ENCODE data around the gene LRRC4. TPM values are rescaled to one million over a fixed set of nuclear protein-coding genes. Genes with fewer than 3 reads are reported as not detected.

The LRRC4 gene
- polyA plus RNA-seq, 1 experiment: 0.12 TPM

DNA sequence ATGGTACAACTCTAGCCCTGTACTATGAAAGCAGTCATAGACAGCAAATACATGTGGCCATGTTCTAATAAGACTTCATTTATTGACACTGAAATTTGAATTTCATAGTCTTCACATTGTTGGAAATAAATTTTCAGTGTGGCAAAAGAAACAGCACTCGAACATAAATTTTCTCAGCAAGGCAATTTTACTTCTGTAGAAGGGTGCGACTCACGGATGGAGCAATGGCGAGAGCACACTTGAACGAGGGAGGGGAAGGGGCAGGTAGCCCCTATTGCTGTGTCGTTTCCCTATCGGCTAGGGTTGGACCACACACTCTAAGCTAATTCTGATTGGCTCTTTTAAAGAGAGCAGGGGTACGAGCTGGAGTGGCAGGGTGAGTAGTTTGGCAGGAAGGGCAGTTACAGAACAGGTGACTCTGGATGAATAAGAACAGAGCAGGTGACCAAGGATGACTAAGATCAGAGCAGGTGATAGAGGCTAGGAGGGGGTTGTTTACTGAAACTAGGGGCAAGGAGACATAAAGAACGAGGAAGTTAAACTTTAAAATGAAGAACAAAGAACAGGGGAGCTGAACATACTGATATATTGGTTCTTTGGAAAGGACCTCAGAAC, 52.0 kb downstream of the LRRC4 start:
- Histone ChIP-seq H3K27me3 (ENCODE audit: control insufficient read depth, insufficient read depth, low read length) (no peaks in the 10 kb centered on the region), H3K36me3 (ENCODE audit: control insufficient read depth, insufficient read depth, low read length) (peaks cover 3% of the 10 kb centered on the region), H3K4me3 (ENCODE audit: low read depth, low read length) (no peak overlapping the region)
- TF ChIP-seq, protein P1, sequence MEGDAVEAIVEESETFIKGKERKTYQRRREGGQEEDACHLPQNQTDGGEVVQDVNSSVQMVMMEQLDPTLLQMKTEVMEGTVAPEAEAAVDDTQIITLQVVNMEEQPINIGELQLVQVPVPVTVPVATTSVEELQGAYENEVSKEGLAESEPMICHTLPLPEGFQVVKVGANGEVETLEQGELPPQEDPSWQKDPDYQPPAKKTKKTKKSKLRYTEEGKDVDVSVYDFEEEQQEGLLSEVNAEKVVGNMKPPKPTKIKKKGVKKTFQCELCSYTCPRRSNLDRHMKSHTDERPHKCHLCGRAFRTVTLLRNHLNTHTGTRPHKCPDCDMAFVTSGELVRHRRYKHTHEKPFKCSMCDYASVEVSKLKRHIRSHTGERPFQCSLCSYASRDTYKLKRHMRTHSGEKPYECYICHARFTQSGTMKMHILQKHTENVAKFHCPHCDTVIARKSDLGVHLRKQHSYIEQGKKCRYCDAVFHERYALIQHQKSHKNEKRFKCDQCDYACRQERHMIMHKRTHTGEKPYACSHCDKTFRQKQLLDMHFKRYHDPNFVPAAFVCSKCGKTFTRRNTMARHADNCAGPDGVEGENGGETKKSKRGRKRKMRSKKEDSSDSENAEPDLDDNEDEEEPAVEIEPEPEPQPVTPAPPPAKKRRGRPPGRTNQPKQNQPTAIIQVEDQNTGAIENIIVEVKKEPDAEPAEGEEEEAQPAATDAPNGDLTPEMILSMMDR (IDR thresholded peaks at IDR 0.05; ENCODE audit: insufficient read depth, low read depth, low read length): no peak
- no peak for DNase-seq (ENCODE audit: low read depth)
- POLR2A ChIA-PET: interaction anchor here (0.6 kb wide), 1 partner anchor 69 kb away, joined by 3 read pairs; no protein-coding TSS in a partner anchor
- CTCF ChIA-PET: interaction anchor here (0.7 kb wide), 1 partner anchor 16 kb away, joined by 3 read pairs; no protein-coding TSS in a partner anchor

DNA sequence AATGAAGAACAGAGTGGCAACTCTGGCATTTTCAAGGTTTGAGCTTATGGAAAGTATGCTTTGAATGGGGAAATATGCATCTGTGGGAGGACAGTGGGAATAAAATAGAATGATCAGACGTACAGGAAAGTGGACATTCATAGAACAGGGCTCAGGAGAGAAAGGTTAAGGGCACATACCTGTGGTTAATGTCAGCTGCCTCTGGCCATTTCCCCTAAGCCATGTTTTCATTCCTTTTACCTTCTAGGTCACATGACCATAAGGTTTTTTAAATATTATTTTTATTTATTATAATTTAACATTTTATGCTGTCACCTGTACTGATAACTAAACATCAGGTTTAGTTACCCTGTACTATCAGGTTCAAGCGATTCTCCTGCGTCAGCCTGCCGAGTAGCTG, 52.8 kb downstream of the LRRC4 start:
- Histone ChIP-seq H3K4me3 (ENCODE audit: low read depth, low read length) (no peak overlapping the region), H3K36me3 (ENCODE audit: control insufficient read depth, insufficient read depth, low read length) (peaks cover 3% of the 10 kb centered on the region), H3K27me3 (ENCODE audit: control insufficient read depth, insufficient read depth, low read length) (no peaks in the 10 kb centered on the region)
- ChIA-PET CTCF (interaction anchor here (0.7 to 1.0 kb wide), 2 partner anchors 9 to 17 kb away, joined by 3 read pairs; no protein-coding TSS in a partner anchor), POLR2A (no interaction called here)
- TF ChIP-seq, protein P1 (IDR thresholded peaks at IDR 0.05; ENCODE audit: insufficient read depth, low read depth, low read length): no peak
- DNase-seq (ENCODE audit: low read depth): no peak

Other genes with a start within 250 kb of the LRRC4 start
- gene LEP, start 209.8 kb upstream of the LRRC4 start, polyA plus RNA-seq (2011; rRNA removed): 0.05 TPM in 2 replicates

Data from BJ (cell line).